Activated T-cell treated with anti-CD3 and anti-CD28 coated beads, Interleukin-2, amount 50 U/mL, for 72 hours (primary cell): ENCODE results near the gene RNF175. TPM values are rescaled to one million over a fixed set of nuclear protein-coding genes. Genes with fewer than 3 reads are reported as not detected.
A peak's percentile ranks its signal among the peaks of the same experiment; 100 is the strongest.

ENCODE experiments used
- ATAC-seq, 2 donors: fragments of 150-1000 bp; cut with Tn5 transposase; replicated peaks in 1 of 2; 2 replicates each; pipeline ENCODE4 v1.10.0; 2021; ENCODE audit warnings: moderate library complexity in 2 of 2, mild to moderate bottlenecking in 1 of 2
- DNase-seq, 2 donors: peaks; one replicate each; pipeline ENCODE4 v3.0.0; 2021 to 2022; ENCODE audit warnings: mixed read lengths in 1 of 2
- H3K27ac Mint-ChIP-seq: one replicate; pipeline ENCODE4 v1.8.0; 2022; ENCODE audit warnings: mild to moderate bottlenecking, moderate library complexity, mixed read lengths
- H3K27me3 Mint-ChIP-seq: one replicate; pipeline ENCODE4 v1.8.0; 2022; ENCODE audit warnings: low read depth, mixed read lengths
- H3K36me3 Mint-ChIP-seq, 2 donors: one replicate each; pipeline ENCODE4 v1.8.0; 2022; ENCODE audit warnings: mixed read lengths in 2 of 2, mild to moderate bottlenecking in 1 of 2; ENCODE audit not compliant: insufficient read depth in 2 of 2
- H3K4me1 Mint-ChIP-seq: one replicate; pipeline ENCODE4 v1.8.0; 2022; ENCODE audit warnings: low read depth, mixed read lengths
- H3K4me3 Mint-ChIP-seq, 2 donors: one replicate each; pipeline ENCODE4 v1.8.0; 2022; ENCODE audit warnings: mild to moderate bottlenecking in 2 of 2, mixed read lengths in 2 of 2, moderate library complexity in 2 of 2
- H3K9me3 Mint-ChIP-seq, 2 donors: one replicate each; pipeline ENCODE4 v1.8.0; 2022; ENCODE audit warnings: mixed read lengths in 2 of 2
- total RNA-seq, 2 donors: library from RNA; stranded (reverse); gene quantifications; one replicate each; pipeline ENCODE4 v1.2.3, GENCODE V29; 2022

The RNF175 gene
- total RNA-seq: under 1 TPM in 1 of 2 donors, not detected in 1; 0.37 TPM

- Mint-ChIP-seq H3K36me3 (peaks cover 0 to 2% of the 10 kb centered on the region in 2 donors), H3K4me3 (peak within 1 kb of the TSS; percentile 47 to 60), H3K27me3 (peaks cover 52% of the 10 kb centered on the region), H3K4me1 (peaks cover 8% of the 10 kb centered on the region), H3K9me3 (peaks cover 2% of the 10 kb centered on the region in 2 donors), H3K27ac (no peak within 1 kb of the TSS)
- DNase-seq: peak; percentile 28 to 35
- peak; percentile 70 to 74 for ATAC-seq
Measured at GRCh38 chr4:153759407-153760316, at the start of gene RNF175. Gene RNF175, minus strand, starts transcription at chr4:153760024. Its CDS starts 162 bp downstream, at chr4:153759862.

DNA sequence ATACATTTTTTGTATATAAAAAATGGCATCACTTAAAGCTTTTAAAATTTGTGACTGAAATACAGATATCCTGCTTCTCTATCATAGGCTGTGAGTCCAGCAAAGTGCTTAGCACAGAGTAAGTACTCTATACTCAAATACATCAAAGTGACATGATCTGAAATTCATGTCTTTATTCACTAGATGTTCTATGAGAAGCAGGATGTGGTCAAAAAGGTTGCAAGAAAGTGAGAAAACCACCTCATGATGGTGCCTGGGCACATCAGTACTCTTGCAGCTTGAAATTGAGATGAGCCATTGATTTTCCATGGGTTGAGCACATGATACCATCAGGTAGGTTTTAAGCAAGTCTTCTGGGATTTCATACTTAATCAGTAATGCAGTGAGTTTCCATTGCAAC lies 49.5 kb upstream of the RNF175 start:
- DNase-seq (peak; percentile 39 to 49), ATAC-seq (peak; percentile 95 to 96)
- Mint-ChIP-seq H3K27ac (peak overlapping the region; percentile 18), H3K4me3 (no peak overlapping the region), H3K9me3 (no peaks in the 10 kb centered on the region), H3K4me1 (peaks cover 31% of the 10 kb centered on the region), H3K27me3 (no peaks in the 10 kb centered on the region), H3K36me3 (peaks cover 0 to 1% of the 10 kb centered on the region in 2 donors)

DNA sequence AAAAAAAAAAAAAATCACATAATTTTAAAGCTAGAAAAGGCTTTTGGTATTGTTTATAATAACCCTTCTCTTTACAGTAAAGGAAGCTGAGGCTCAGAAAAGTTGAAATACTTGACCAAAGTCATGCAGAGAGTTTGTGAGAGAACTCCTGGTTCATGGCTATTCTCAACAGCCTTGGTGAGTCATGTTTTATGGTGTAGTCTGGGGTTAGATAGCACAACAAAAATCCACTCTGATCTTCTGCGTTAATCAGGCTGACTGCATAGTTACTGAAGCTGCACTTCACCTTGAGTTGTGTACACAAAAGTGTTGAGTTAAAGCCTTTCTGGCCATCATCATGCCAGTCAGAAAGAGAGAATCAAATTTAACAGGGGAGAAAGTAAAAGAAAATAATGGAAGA lies 48.4 kb upstream of the RNF175 start:
- H3K27ac Mint-ChIP-seq: no peak overlapping the region
- H3K27me3 Mint-ChIP-seq: no peaks in the 10 kb centered on the region
- ATAC-seq (peak in 1 of 2 donors; percentile 42), DNase-seq (no peak)
- H3K4me1 Mint-ChIP-seq: peaks cover 31% of the 10 kb centered on the region
- H3K4me3 Mint-ChIP-seq: no peak overlapping the region
- H3K36me3 Mint-ChIP-seq: peaks cover 0 to 1% of the 10 kb centered on the region in 2 donors
- H3K9me3 Mint-ChIP-seq: no peaks in the 10 kb centered on the region

- ATAC-seq (no peak), DNase-seq (no peak)
- no peaks in the 10 kb centered on the region for H3K9me3 Mint-ChIP-seq
- peaks cover 0 to 1% of the 10 kb centered on the region in 2 donors for H3K36me3 Mint-ChIP-seq
- H3K27me3 Mint-ChIP-seq: no peaks in the 10 kb centered on the region
- peaks cover 31% of the 10 kb centered on the region for H3K4me1 Mint-ChIP-seq
- H3K27ac Mint-ChIP-seq: no peak overlapping the region
- no peak overlapping the region for H3K4me3 Mint-ChIP-seq
Measured at GRCh38 chr4:153806073-153806472, 46.2 kb upstream of the RNF175 start.

DNA sequence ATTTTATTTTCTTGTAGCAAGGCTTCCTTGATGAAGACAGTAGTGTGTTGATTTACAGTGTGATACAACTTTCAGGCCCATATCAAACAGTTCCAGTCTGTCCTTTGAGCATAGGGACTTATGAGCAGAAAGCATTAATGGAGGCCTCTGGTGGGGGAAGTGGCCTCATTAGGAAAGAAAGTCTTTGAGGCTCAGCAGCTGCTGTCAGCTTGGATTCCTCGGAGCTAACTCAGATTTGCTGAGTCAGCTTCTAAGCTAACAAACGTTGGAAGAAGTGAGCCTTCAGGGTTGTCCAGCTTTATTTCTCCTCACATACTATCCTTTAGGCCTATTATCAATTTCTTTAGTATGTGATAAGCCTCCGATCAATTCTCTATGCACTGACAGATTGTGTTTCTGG lies 44.9 kb upstream of the RNF175 start:
- peaks cover 0 to 1% of the 10 kb centered on the region in 2 donors for H3K36me3 Mint-ChIP-seq
- peaks cover 25% of the 10 kb centered on the region for H3K4me1 Mint-ChIP-seq
- H3K27ac Mint-ChIP-seq: no peak overlapping the region
- no peak overlapping the region for H3K4me3 Mint-ChIP-seq
- DNase-seq (no peak), ATAC-seq (no peak)
- H3K9me3 Mint-ChIP-seq: no peaks in the 10 kb centered on the region
- no peaks in the 10 kb centered on the region for H3K27me3 Mint-ChIP-seq

DNA sequence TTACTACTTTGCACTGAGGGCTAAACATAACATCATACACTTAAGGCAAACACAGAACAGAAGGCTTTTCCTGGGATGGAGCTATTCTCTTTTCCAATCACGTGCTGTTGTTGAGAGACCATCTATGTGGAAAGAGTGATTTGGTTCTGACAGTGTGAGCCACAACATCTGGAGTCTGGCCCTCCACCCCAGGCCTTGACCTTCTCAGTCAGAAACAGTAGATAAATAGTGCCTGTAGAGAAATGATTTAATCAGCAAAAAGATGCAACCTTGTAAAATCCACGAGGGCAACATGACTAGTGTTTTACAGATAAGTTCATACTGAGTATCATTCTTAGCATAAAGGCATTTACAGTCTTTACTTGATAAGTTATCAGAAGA lies 39.9 kb upstream of the RNF175 start:
- no peak overlapping the region for H3K27ac Mint-ChIP-seq
- DNase-seq (no peak), ATAC-seq (no peak)
- peaks cover 4% of the 10 kb centered on the region for H3K4me1 Mint-ChIP-seq
- peaks cover 40% of the 10 kb centered on the region for H3K27me3 Mint-ChIP-seq
- no peak overlapping the region for H3K4me3 Mint-ChIP-seq
- H3K9me3 Mint-ChIP-seq: no peaks in the 10 kb centered on the region
- no peaks in the 10 kb centered on the region for H3K36me3 Mint-ChIP-seq

- H3K36me3 Mint-ChIP-seq: no peaks in the 10 kb centered on the region
- H3K27me3 Mint-ChIP-seq: peaks cover 46% of the 10 kb centered on the region
- no peak overlapping the region for H3K4me3 Mint-ChIP-seq
- no peaks in the 10 kb centered on the region for H3K9me3 Mint-ChIP-seq
- no peak for DNase-seq
- no peak overlapping the region for H3K27ac Mint-ChIP-seq
- ATAC-seq: no peak
- peaks cover 4% of the 10 kb centered on the region for H3K4me1 Mint-ChIP-seq
Measured at GRCh38 chr4:153798901-153799693, 39.3 kb upstream of the RNF175 start.

- Mint-ChIP-seq H3K4me1 (peaks cover 4% of the 10 kb centered on the region), H3K36me3 (no peaks in the 10 kb centered on the region), H3K27me3 (peaks cover 53% of the 10 kb centered on the region), H3K9me3 (no peaks in the 10 kb centered on the region), H3K27ac (no peak overlapping the region), H3K4me3 (no peak overlapping the region)
- DNase-seq: no peak
- ATAC-seq: no peak
Measured at GRCh38 chr4:153798420-153798819, 38.6 kb upstream of the RNF175 start.

- ATAC-seq (no peak), DNase-seq (no peak)
- Mint-ChIP-seq H3K36me3 (no peaks in the 10 kb centered on the region), H3K4me3 (no peak overlapping the region), H3K27me3 (peaks cover 90% of the 10 kb centered on the region), H3K4me1 (peaks cover 35% of the 10 kb centered on the region), H3K27ac (no peak overlapping the region), H3K9me3 (no peaks in the 10 kb centered on the region)
Measured at GRCh38 chr4:153794006-153794405, 34.2 kb upstream of the RNF175 start.

DNA sequence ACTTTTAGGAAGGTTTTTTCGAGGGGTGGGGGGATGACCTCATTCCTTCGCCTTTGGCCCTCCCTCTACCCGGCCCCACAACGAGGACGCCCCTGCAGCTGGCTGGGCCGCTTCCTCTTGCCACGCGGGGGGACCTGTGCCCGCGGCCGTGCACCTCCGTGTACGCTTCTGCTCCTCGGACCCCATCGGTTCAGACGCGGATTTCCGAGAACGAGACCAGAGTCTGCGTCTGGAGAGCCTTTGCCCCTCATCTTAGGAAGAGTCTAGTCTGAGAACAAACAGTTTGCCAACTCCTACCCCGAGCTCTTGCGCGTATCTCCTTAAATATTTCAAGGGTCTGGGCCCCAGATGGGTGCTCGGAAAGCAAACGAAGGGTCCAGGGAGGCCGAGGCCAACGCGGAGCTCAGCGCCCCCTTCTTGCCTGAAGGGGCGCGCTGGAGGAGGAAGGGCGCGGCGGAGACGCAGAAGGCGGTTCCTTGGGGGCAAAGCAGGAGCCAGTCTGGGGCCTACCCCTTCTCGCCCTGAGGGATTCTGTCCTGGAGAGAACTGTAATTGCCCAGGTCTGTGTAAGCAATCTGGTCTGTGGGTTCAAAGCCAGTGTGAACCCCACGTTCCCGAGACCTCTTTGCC lies 32.9 kb upstream of the RNF175 start:
- ATAC-seq (peak; percentile 19 to 34), DNase-seq (no peak)
- peaks cover 0 to 2% of the 10 kb centered on the region in 2 donors for H3K36me3 Mint-ChIP-seq
- H3K27ac Mint-ChIP-seq: no peak overlapping the region
- peaks cover 90% of the 10 kb centered on the region for H3K27me3 Mint-ChIP-seq
- H3K9me3 Mint-ChIP-seq: no peaks in the 10 kb centered on the region
- peaks cover 43% of the 10 kb centered on the region for H3K4me1 Mint-ChIP-seq
- peak overlapping the region; percentile 65 to 92 for H3K4me3 Mint-ChIP-seq

DNA sequence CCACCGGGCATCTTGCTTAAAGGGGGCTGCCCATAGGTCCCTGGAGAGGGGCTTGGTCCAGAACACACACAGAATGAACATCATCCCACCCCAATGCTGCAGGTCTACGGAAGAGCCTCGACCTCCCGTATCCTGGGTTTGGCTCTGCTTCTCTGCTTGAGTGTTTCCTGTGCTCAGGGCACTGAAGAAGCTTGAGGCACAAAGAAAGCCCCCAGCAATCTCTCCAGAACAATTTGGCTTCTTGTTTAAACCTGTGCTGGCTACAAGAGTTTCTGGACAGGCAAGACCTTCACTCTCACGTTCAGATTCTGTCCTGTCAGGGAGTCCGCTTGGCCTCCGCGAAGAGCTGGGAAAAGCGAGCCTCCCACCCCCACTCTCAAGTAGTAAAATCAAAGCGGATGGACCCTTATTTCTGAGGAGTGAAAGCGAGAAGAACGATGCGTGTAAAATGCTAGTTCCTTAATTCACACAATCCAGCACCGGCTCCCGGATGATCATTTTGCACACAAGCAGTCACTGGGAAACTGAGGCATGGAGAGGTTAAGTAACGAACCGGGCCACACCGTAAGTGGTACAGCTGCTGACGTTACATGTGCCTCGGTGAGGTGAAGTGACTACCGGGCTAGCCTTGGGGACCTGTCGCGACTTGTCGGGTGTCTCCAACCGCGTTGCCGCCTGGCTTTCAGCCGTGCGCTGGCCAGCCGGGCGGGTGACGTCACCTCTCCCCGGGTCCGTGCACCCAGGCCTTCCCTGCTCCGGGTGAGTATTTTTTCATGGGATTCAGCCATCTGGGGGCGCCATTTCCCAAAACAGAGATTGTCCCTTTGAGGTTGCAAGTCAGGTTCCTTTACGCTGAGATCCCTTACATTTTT lies 32.2 kb upstream of the RNF175 start:
- Mint-ChIP-seq H3K27ac (no peak overlapping the region), H3K36me3 (peaks cover 0 to 2% of the 10 kb centered on the region in 2 donors), H3K9me3 (no peaks in the 10 kb centered on the region), H3K4me1 (peaks cover 48% of the 10 kb centered on the region), H3K27me3 (peaks cover 93% of the 10 kb centered on the region), H3K4me3 (peak overlapping the region; percentile 65 to 92)
- DNase-seq (peak; percentile 47 to 64), ATAC-seq (peak; percentile 39 to 53)

- Mint-ChIP-seq H3K4me1 (peaks cover 48% of the 10 kb centered on the region), H3K36me3 (peaks cover 0 to 2% of the 10 kb centered on the region in 2 donors), H3K27ac (no peak overlapping the region), H3K9me3 (no peaks in the 10 kb centered on the region), H3K4me3 (peak overlapping the region; percentile 65 to 92), H3K27me3 (peaks cover 93% of the 10 kb centered on the region)
- ATAC-seq: peak; percentile 63 to 68
- peak; percentile 48 to 61 for DNase-seq
Measured at GRCh38 chr4:153790962-153791551, 31.2 kb upstream of the RNF175 start.
